Hepatocyte (in vitro differentiated cells): Measurements from ENCODE around the gene SORCS2.

ENCODE experiments used
- EZH2 ChIP-seq: fragments of 200-600 bp; sonication (generic); IDR thresholded peaks from 2 replicates; pipeline ENCODE4 v1.6.1; 2016; ENCODE audit warnings: antibody characterized with exemption, mild to moderate bottlenecking, borderline replicate concordance
- EZH2phosphoT487 ChIP-seq: fragments of 200-600 bp; sonication (generic); IDR thresholded peaks from one replicate; pipeline ENCODE4 v1.6.1; 2018; ENCODE audit warnings: antibody characterized with exemption, mild to moderate bottlenecking, low read depth, moderate library complexity; ENCODE audit not compliant: unreplicated experiment, severe bottlenecking
- TF ChIP-seq, protein P1 (sequence below): fragments of 200-600 bp; sonication (generic); IDR thresholded peaks from 2 replicates; pipeline ENCODE4 v1.5.1; 2016; ENCODE audit warnings: antibody characterized with exemption, mild to moderate bottlenecking; ENCODE audit not compliant: poor library complexity

GRCh38 chr4:7713757-7714156 is 521.4 kb downstream of the SORCS2 start:
- TF ChIP-seq, protein P1, sequence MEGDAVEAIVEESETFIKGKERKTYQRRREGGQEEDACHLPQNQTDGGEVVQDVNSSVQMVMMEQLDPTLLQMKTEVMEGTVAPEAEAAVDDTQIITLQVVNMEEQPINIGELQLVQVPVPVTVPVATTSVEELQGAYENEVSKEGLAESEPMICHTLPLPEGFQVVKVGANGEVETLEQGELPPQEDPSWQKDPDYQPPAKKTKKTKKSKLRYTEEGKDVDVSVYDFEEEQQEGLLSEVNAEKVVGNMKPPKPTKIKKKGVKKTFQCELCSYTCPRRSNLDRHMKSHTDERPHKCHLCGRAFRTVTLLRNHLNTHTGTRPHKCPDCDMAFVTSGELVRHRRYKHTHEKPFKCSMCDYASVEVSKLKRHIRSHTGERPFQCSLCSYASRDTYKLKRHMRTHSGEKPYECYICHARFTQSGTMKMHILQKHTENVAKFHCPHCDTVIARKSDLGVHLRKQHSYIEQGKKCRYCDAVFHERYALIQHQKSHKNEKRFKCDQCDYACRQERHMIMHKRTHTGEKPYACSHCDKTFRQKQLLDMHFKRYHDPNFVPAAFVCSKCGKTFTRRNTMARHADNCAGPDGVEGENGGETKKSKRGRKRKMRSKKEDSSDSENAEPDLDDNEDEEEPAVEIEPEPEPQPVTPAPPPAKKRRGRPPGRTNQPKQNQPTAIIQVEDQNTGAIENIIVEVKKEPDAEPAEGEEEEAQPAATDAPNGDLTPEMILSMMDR: no peak
- TF ChIP-seq EZH2phosphoT487: no peak
- TF ChIP-seq EZH2: no peak
